IMR-90 (cell line): Measurements from ENCODE around the gene CPED1. TPM values are rescaled to one million over a fixed set of nuclear protein-coding genes. Genes with fewer than 3 reads are reported as not detected.

Experiments
- ATAC-seq: fragments of 200-7000 bp; cut with Tn5 transposase; 2 replicates; pipeline ENCODE4 v1.9.1; 2020; ENCODE audit warnings: low read depth, mild to moderate bottlenecking, moderate library complexity
- BruUV-seq: library from RNA; stranded (reverse); fragments of 400-500 nt; replicated peaks from 2 replicates; lab custom pipeline; 2021; lab: Mats Ljungman, UMichigan
- CTCF ChIA-PET: fragments of 300-600 bp; formaldehyde crosslinking; extraction: SDS; loops from one replicate; lab custom pipeline; 2021; ENCODE audit warnings: antibody characterized with exemption; lab: Yijun Ruan, JAX
- POLR2A ChIA-PET: fragments of 300-600 bp; sonication (Branson Sonifier 250); formaldehyde crosslinking; loops from one replicate; lab custom pipeline; 2022; ENCODE audit warnings: antibody characterized with exemption; ENCODE audit not compliant: unreplicated experiment; lab: Charles Lee
- DNase-seq: peaks from one replicate; pipeline ENCODE4 v3.0.0; 2013
- H2AFZ ChIP-seq: replicated peaks from 2 replicates; pipeline ENCODE3; 2013; ENCODE audit warnings: low read length, mild to moderate bottlenecking; ENCODE audit not compliant: poor library complexity
- H2AK5ac ChIP-seq: 2 replicates; pipeline ENCODE4 v1.6.1; 2013; ENCODE audit warnings: low read depth, low read length, inconsistent platforms
- H2AK9ac ChIP-seq: replicated peaks from 2 replicates; pipeline ENCODE3; 2013; ENCODE audit warnings: mild to moderate bottlenecking, low read depth, low read length, moderate library complexity; ENCODE audit not compliant: poor library complexity
- H2BK120ac ChIP-seq: 2 replicates; pipeline ENCODE4 v1.6.1; 2013; ENCODE audit warnings: low read depth, low read length, inconsistent platforms
- H2BK15ac ChIP-seq: 3 replicates; pipeline ENCODE4 v1.6.1; 2013; ENCODE audit warnings: low read depth, low read length, inconsistent platforms
- H2BK20ac ChIP-seq: 2 replicates; pipeline ENCODE4 v1.6.1; 2013; ENCODE audit warnings: low read depth, mild to moderate bottlenecking, inconsistent platforms, low read length, moderate library complexity
- H2BK5ac ChIP-seq: 2 replicates; pipeline ENCODE4 v1.6.1; 2013; ENCODE audit warnings: mild to moderate bottlenecking, low read depth, low read length, inconsistent platforms; ENCODE audit not compliant: poor library complexity, severe bottlenecking
- H3K14ac ChIP-seq: replicated peaks from 2 replicates; pipeline ENCODE4 v1.6.1; 2013; ENCODE audit warnings: low read depth, low read length, inconsistent platforms
- H3K18ac ChIP-seq: 2 replicates; pipeline ENCODE4 v1.6.1; 2013; ENCODE audit warnings: low read depth, low read length, control low read depth
- H3K23ac ChIP-seq: 2 replicates; pipeline ENCODE4 v1.6.1; 2013; ENCODE audit warnings: low read depth, low read length, inconsistent platforms
- H3K27ac ChIP-seq: 2 replicates; pipeline ENCODE4 v1.5.1; 2013; ENCODE audit warnings: mild to moderate bottlenecking, control low read depth, low read length; ENCODE audit not compliant: insufficient read depth
- H3K27me3 ChIP-seq: 2 replicates; pipeline ENCODE4 v1.6.1; 2013; ENCODE audit warnings: low read length; ENCODE audit not compliant: control insufficient read depth, insufficient read depth
- H3K36me3 ChIP-seq: 2 replicates; pipeline ENCODE4 v1.6.1; 2013; ENCODE audit warnings: low read length, mixed read lengths; ENCODE audit not compliant: control insufficient read depth, insufficient read depth
- H3K4ac ChIP-seq: 2 replicates; pipeline ENCODE4 v1.6.1; 2013; ENCODE audit warnings: low read depth, low read length, inconsistent platforms
- H3K4me1 ChIP-seq: 2 replicates; pipeline ENCODE4 v1.6.1; 2013; ENCODE audit warnings: low read length, mixed read lengths; ENCODE audit not compliant: control insufficient read depth, insufficient read depth
- H3K4me2 ChIP-seq: 2 replicates; pipeline ENCODE4 v1.6.1; 2013; ENCODE audit warnings: low read depth, mild to moderate bottlenecking, control low read depth, low read length, moderate library complexity
- H3K4me3 ChIP-seq: 2 replicates; pipeline ENCODE4 v1.5.1; 2013; ENCODE audit warnings: low read depth, mild to moderate bottlenecking, control low read depth, low read length, moderate library complexity; ENCODE audit not compliant: insufficient read depth
- H3K56ac ChIP-seq: 2 replicates; pipeline ENCODE4 v1.6.1; 2013; ENCODE audit warnings: low read length, inconsistent platforms; ENCODE audit not compliant: insufficient read depth; ENCODE audit errors: extremely low read depth
- H3K79me1 ChIP-seq, 2 experiments: 2 replicates each; pipeline ENCODE4 v1.6.1; 2013; ENCODE audit warnings: low read length in 2 of 2, inconsistent platforms in 1 of 2, low read depth in 1 of 2
- H3K9ac ChIP-seq: 2 replicates; pipeline ENCODE4 v1.6.1; 2013; ENCODE audit warnings: low read depth, low read length, control low read depth
- H3K9me1 ChIP-seq: 2 replicates; pipeline ENCODE4 v1.6.1; 2013; ENCODE audit warnings: low read length, inconsistent platforms; ENCODE audit not compliant: insufficient read depth
- H3K9me3 ChIP-seq: 2 replicates; pipeline ENCODE4 v1.6.1; 2013; ENCODE audit warnings: low read length; ENCODE audit not compliant: control insufficient read depth, insufficient read depth
- H4K20me1 ChIP-seq: 2 replicates; pipeline ENCODE4 v1.6.1; 2013; ENCODE audit warnings: low read length, inconsistent platforms; ENCODE audit not compliant: insufficient read depth
- H4K5ac ChIP-seq: 2 replicates; pipeline ENCODE4 v1.6.1; 2013; ENCODE audit warnings: mild to moderate bottlenecking, low read depth, low read length, control low read depth
- H4K8ac ChIP-seq, 2 experiments: 2 replicates each; pipeline ENCODE4 v1.6.1; 2013; ENCODE audit warnings: low read depth in 2 of 2, low read length in 2 of 2, control low read depth in 1 of 2, inconsistent platforms in 1 of 2
- H4K91ac ChIP-seq: 2 replicates; pipeline ENCODE4 v1.6.1; 2013; ENCODE audit warnings: low read depth, low read length, inconsistent platforms; ENCODE audit not compliant: insufficient read depth
- BHLHE40 ChIP-seq: fragments of 150-350 bp; IDR thresholded peaks from 2 replicates; pipeline ENCODE4 v1.6.1; 2016; ENCODE audit warnings: mild to moderate bottlenecking, low read depth, low read length
- CEBPB ChIP-seq: IDR thresholded peaks from 2 replicates; pipeline ENCODE4 v1.6.1; 2012; ENCODE audit warnings: low read depth, low read length, improper control_type of control experiment
- CHD1 ChIP-seq: IDR thresholded peaks from 2 replicates; pipeline ENCODE4 v1.6.1; 2012; ENCODE audit warnings: low read depth, low read length, improper control_type of control experiment
- ELK1 ChIP-seq: fragments of 150-350 bp; IDR thresholded peaks from 2 replicates; pipeline ENCODE4 v1.6.1; 2016; ENCODE audit warnings: low read depth, mild to moderate bottlenecking, low read length, moderate library complexity, borderline replicate concordance
- FOS ChIP-seq: fragments of 150-350 bp; IDR thresholded peaks from 2 replicates; pipeline ENCODE4 v1.6.1; 2016; ENCODE audit warnings: low read depth, low read length
- MAFK ChIP-seq: IDR thresholded peaks from 2 replicates; pipeline ENCODE4 v1.6.1; 2012; ENCODE audit warnings: low read depth, low read length, improper control_type of control experiment
- MAZ ChIP-seq: IDR thresholded peaks from 2 replicates; pipeline ENCODE4 v1.6.1; 2012; ENCODE audit warnings: low read depth, mild to moderate bottlenecking, low read length, improper control_type of control experiment, moderate library complexity, borderline replicate concordance
- MXI1 ChIP-seq: IDR thresholded peaks from 2 replicates; pipeline ENCODE4 v1.6.1; 2012; ENCODE audit warnings: low read depth, mild to moderate bottlenecking, low read length, moderate library complexity, borderline replicate concordance
- NFE2L2 ChIP-seq: fragments of 150-350 bp; IDR thresholded peaks from 2 replicates; pipeline ENCODE4 v1.6.1; 2016; ENCODE audit warnings: low read depth, mild to moderate bottlenecking, low read length
- POLR2A ChIP-seq: IDR thresholded peaks from 2 replicates; pipeline ENCODE4 v1.6.1; 2012; ENCODE audit warnings: mild to moderate bottlenecking, low read depth, low read length
- RAD21 ChIP-seq: IDR thresholded peaks from 2 replicates; pipeline ENCODE4 v1.6.1; 2012; ENCODE audit warnings: low read length, improper control_type of control experiment
- RCOR1 ChIP-seq: IDR thresholded peaks from 2 replicates; pipeline ENCODE4 v1.6.1; 2012; ENCODE audit warnings: mild to moderate bottlenecking, low read length, improper control_type of control experiment; ENCODE audit not compliant: insufficient replicate concordance
- RFX5 ChIP-seq: IDR thresholded peaks from 2 replicates; pipeline ENCODE4 v1.8.0; 2012; ENCODE audit warnings: low read depth, mild to moderate bottlenecking, low read length, moderate library complexity
- SMC3 ChIP-seq: fragments of 150-350 bp; IDR thresholded peaks from 2 replicates; pipeline ENCODE4 v1.6.1; 2016; ENCODE audit warnings: low read depth, mild to moderate bottlenecking, antibody characterized with exemption, low read length, moderate library complexity
- USF2 ChIP-seq: fragments of 150-350 bp; IDR thresholded peaks from 2 replicates; pipeline ENCODE4 v1.6.1; 2017; ENCODE audit warnings: mild to moderate bottlenecking, antibody characterized with exemption, low read length, low read depth
- WGBS, 2 experiments: methylation state at CpG; one replicate each; pipeline versions ENCODE4 v1.1.5 to v1.1.7; 2013; ENCODE audit warnings: missing lambda C conversion rate in 2 of 2; ENCODE audit not compliant: insufficient read length in 1 of 2; ENCODE audit errors: extremely low coverage in 2 of 2; 5-methylcytosine and 5-hydroxymethylcytosine counted together
- dilution Hi-C: fragments of 300-500 bp; cut with HindIII; formaldehyde crosslinking; loops from one replicate; pipeline ENCODE4 v1.14.3; 2018; ENCODE audit warnings: low sequenced_read_pairs; ENCODE audit not compliant: unreplicated experiment
- in situ Hi-C: fragments of 300-500 bp; cut with MboI; formaldehyde crosslinking; loops from 3 replicates; pipeline ENCODE4 v1.14.3; 2019; ENCODE audit warnings: low sequenced_read_pairs, inconsistent platforms, mixed read lengths
- intact Hi-C: fragments of 100-400 bp; cut with micrococcal nuclease; formaldehyde crosslinking; loops from 2 replicates; pipeline ENCODE4 v1.10.0; 2022
- polyA plus RNA-seq, 3 experiments: library from polyadenylated mRNA; depleted of rRNA; stranded (reverse); fragments of >200 nt; gene quantifications; 2 replicates each; pipeline ENCODE4 v1.2.3, GENCODE V29; 2012; ENCODE audit warnings: low replicate concordance in 1 of 3
- total RNA-seq: library from RNA; depleted of rRNA; stranded (reverse); fragments of >200 nt; gene quantifications from 2 replicates; pipeline ENCODE4 v1.2.3, GENCODE V29; 2012

Gene CPED1
- total and polyA plus RNA-seq, 2 of the 4 experiments (the other 2 are of a cell fraction): 31.2 to 96.8 TPM

GRCh38 chr7:120998520-120998919 lies 10.0 kb downstream of the CPED1 start:
- H2AK9ac ChIP-seq: no peak overlapping the region
- no peaks in the 10 kb centered on the region for H3K9me3 ChIP-seq
- 0 out of 3 replicates have a peak overlapping the region, but pooled peaks have one; percentile 12 for H2BK15ac ChIP-seq
- no TSS peak for BruUV-seq
- H3K9ac ChIP-seq: no peak overlapping the region; the same call in 1 of the 2 replicates
- H3K79me1 ChIP-seq: peaks cover 24 to 67% of the 10 kb centered on the region in 2 experiments
- no peak overlapping the region for H3K56ac ChIP-seq
- peak overlapping the region; percentile 35 for H2BK5ac ChIP-seq
- no peak overlapping the region for H2AFZ ChIP-seq
- ATAC-seq (no peak), DNase-seq (no peak)
- no peak overlapping the region; a peak in 1 of 4 replicates for H4K8ac ChIP-seq
- H2AK5ac ChIP-seq: no peak overlapping the region
- no CpG with 5 or more reads among the region's 1 CpG for WGBS, 2 experiments
- POLR2A ChIA-PET: interaction anchor here (0.9 kb wide), 1 partner anchor 25 kb away, joined by 3 read pairs; no protein-coding TSS in a partner anchor
- peaks cover 8% of the 10 kb centered on the region for H3K9me1 ChIP-seq
- H3K4me3 ChIP-seq: no peak overlapping the region
- H3K18ac ChIP-seq: peak overlapping the region; percentile 35; the same call in 1 of the 2 replicates
- H3K4me1 ChIP-seq: peaks cover 14% of the 10 kb centered on the region
- H2BK20ac ChIP-seq: no peak overlapping the region
- H3K27ac ChIP-seq: no peak overlapping the region; the same call in 1 of the 2 replicates
- peak overlapping the region; percentile 0; the same call in 1 of the 2 replicates for H2BK120ac ChIP-seq
- peak overlapping the region; percentile 71; the same call in 1 of the 2 replicates for H3K4me2 ChIP-seq
- CTCF ChIA-PET: interaction anchor here (0.6 to 1.5 kb wide), 3 partner anchors 10 to 97 kb away, joined by 3 read pairs; no protein-coding TSS in a partner anchor
- in situ Hi-C loops: loop anchor here (25.0 kb wide), 1 partner anchor 339 kb away; the partner anchor contains the start of gene WNT16
- peak overlapping the region; percentile 78; the same call in 1 of the 2 replicates for H4K5ac ChIP-seq
- no peaks in the 10 kb centered on the region; the same call in 1 of the 2 replicates for H3K36me3 ChIP-seq
- H4K20me1 ChIP-seq: no peaks in the 10 kb centered on the region; the same call in 1 of the 2 replicates
- H3K4ac ChIP-seq: peak overlapping the region; percentile 5; the same call in 1 of the 2 replicates
- H4K91ac ChIP-seq: peak overlapping the region; percentile 9; the same call in 1 of the 2 replicates
- dilution Hi-C loops: loop anchor here (25.0 kb wide), 1 partner anchor 89 kb away; no protein-coding TSS in a partner anchor
- H3K14ac ChIP-seq: peak overlapping the region; percentile 34; the same call in 1 of the 2 replicates
- no peaks in the 10 kb centered on the region for H3K27me3 ChIP-seq
- intact Hi-C loops: no loop called here
- H3K23ac ChIP-seq: peak overlapping the region; percentile 61; the same call in 1 of the 2 replicates
- no peak for TF ChIP-seq USF2
- TF ChIP-seq RFX5: no peak
- TF ChIP-seq SMC3: no peak
- no peak for TF ChIP-seq MAFK
- TF ChIP-seq FOS: no peak
- no peak for TF ChIP-seq RAD21
- TF ChIP-seq BHLHE40: no peak
- no peak for TF ChIP-seq NFE2L2
- TF ChIP-seq MAZ: no peak
- TF ChIP-seq POLR2A: no peak
- TF ChIP-seq CHD1: no peak
- no peak for TF ChIP-seq MXI1
- TF ChIP-seq RCOR1: no peak
- no peak for TF ChIP-seq ELK1
- no peak for TF ChIP-seq CEBPB
